SU-DHL-6 (cell line): Measurements from ENCODE around the gene ZBTB21.

Experiments used
- EZH2phosphoT487 ChIP-seq: fragments of 200-600 bp; sonication (generic), shearing (Covaris generic); conservative IDR thresholded peaks from 2 replicates; pipeline ENCODE4 v1.6.1; 2018; ENCODE audit warnings: mild to moderate bottlenecking, antibody characterized with exemption, low read length, moderate library complexity, mixed read lengths
- TF ChIP-seq, protein P1 (sequence below): fragments of 200-600 bp; sonication (generic); IDR thresholded peaks from one replicate; pipeline ENCODE4 v1.5.1; 2017; ENCODE audit warnings: antibody characterized with exemption, mild to moderate bottlenecking, low read length, moderate library complexity; ENCODE audit not compliant: insufficient read depth, poor library complexity, severe bottlenecking

GRCh38 chr21:41948078-41948895, 61.9 kb downstream of the ZBTB21 start:
- TF ChIP-seq, protein P1, sequence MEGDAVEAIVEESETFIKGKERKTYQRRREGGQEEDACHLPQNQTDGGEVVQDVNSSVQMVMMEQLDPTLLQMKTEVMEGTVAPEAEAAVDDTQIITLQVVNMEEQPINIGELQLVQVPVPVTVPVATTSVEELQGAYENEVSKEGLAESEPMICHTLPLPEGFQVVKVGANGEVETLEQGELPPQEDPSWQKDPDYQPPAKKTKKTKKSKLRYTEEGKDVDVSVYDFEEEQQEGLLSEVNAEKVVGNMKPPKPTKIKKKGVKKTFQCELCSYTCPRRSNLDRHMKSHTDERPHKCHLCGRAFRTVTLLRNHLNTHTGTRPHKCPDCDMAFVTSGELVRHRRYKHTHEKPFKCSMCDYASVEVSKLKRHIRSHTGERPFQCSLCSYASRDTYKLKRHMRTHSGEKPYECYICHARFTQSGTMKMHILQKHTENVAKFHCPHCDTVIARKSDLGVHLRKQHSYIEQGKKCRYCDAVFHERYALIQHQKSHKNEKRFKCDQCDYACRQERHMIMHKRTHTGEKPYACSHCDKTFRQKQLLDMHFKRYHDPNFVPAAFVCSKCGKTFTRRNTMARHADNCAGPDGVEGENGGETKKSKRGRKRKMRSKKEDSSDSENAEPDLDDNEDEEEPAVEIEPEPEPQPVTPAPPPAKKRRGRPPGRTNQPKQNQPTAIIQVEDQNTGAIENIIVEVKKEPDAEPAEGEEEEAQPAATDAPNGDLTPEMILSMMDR: no peak
- TF ChIP-seq EZH2phosphoT487: no peak
